ENCODE results near the gene TMEM106C. TPM values are rescaled to one million over a fixed set of nuclear protein-coding genes. Genes with fewer than 3 reads are reported as not detected.
A peak's percentile ranks its signal among the peaks of the same experiment; 100 is the strongest.

Gene TMEM106C, protein sequence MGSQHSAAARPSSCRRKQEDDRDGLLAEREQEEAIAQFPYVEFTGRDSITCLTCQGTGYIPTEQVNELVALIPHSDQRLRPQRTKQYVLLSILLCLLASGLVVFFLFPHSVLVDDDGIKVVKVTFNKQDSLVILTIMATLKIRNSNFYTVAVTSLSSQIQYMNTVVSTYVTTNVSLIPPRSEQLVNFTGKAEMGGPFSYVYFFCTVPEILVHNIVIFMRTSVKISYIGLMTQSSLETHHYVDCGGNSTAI
- polyA plus RNA-seq (2011; rRNA removed), result 93.7 and 96.3 TPM in 2 replicates
- polyA minus RNA-seq (2011; rRNA and poly(A)+ RNA removed), result 66.1 and 66.9 TPM in 2 replicates

DNA sequence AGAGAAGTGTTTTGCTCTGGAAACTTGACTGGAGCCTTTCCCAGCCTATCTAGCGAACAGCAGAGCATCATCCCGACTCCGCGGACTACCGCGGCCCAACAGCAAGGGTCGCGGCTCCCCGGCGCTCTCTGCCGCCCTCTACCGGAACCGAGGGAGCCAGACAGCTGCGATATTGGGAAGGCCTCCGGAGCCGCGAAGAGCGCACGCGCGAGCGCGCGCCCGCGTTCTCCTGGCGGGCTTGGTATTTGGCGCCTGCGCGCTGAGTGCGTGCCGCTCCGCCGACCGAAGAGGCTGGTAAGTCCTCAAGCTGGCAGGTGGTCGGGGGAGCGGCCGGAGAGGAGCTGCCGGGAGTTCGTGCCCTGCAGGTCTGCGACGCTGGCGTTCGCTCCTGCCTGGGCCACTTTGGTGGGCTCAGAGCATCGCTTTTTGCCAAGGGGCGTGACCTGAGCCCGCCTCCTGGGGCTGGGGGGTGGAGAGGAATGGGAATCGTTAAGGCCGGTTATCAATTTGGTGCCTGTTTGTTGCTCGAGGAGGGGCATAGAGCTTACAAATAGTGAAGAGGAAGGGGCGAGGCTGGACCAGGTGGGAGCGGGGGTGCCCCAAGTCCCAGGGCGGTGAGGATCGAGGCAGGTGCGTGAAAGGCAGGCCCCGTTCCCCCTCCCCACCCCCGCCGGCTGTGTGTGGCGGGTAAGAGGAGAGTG is at the start of gene TMEM106C:
Gene TMEM106C (plus strand): TSS at position 257 of the 701 bp plus-strand sequence. CDS start 641 bp downstream, outside the sequence.
- no peak within 1 kb of the TSS for H3K27ac ChIP-seq (ENCODE audit: low read depth, low read length)
- no peaks in the 10 kb centered on the region; the same call in 1 of the 2 replicates for H3K9me3 ChIP-seq (ENCODE audit: control insufficient read depth, insufficient read depth, low read length)
- ChIA-PET POLR2A (interaction anchor here (0.7 kb wide), 1 partner anchor 150 kb away, joined by 4 read pairs; no protein-coding TSS in a partner anchor), CTCF (interaction anchor here (0.6 to 5.5 kb wide), 52 partner anchors 8 to 248 kb away, joined by 3 to 46 read pairs (median 4); partner anchors contain the start of gene VDR)
- peaks cover 3% of the 10 kb centered on the region for H3K27me3 ChIP-seq (ENCODE audit: control insufficient read depth, insufficient read depth, low read length)
- peak within 1 kb of the TSS; percentile 87 for H3K4me3 ChIP-seq (ENCODE audit: low read depth, low read length)
- peak; percentile 74 for DNase-seq (ENCODE audit: low read depth, low spot score)
- TF ChIP-seq, protein P1, sequence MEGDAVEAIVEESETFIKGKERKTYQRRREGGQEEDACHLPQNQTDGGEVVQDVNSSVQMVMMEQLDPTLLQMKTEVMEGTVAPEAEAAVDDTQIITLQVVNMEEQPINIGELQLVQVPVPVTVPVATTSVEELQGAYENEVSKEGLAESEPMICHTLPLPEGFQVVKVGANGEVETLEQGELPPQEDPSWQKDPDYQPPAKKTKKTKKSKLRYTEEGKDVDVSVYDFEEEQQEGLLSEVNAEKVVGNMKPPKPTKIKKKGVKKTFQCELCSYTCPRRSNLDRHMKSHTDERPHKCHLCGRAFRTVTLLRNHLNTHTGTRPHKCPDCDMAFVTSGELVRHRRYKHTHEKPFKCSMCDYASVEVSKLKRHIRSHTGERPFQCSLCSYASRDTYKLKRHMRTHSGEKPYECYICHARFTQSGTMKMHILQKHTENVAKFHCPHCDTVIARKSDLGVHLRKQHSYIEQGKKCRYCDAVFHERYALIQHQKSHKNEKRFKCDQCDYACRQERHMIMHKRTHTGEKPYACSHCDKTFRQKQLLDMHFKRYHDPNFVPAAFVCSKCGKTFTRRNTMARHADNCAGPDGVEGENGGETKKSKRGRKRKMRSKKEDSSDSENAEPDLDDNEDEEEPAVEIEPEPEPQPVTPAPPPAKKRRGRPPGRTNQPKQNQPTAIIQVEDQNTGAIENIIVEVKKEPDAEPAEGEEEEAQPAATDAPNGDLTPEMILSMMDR (IDR thresholded peaks at IDR 0.05; ENCODE audit: low read depth, low read length), result peak; percentile 99

DNA sequence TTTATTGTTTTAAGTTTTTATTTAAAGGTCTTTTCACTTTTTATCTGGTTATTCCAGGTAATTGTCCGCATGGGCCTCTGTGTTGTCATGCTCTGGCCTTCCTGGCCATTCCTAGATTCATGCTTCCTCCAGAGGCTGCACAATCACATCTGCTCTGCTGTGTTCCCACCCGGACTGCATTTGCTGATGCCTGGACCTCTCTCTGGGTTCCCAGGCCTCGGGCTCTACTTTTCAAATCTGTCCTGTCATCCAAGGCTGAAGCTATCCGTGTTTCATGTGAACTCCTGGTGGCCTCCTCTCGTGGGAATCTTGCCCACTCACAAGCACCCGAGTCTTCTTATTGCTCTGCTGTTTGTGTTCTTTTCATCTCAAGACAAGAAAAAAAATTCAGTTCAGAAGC is 42.5 kb upstream of the TMEM106C start:
- H3K27ac ChIP-seq (ENCODE audit: low read depth, low read length), result no peak overlapping the region
- no peaks in the 10 kb centered on the region for H3K9me3 ChIP-seq (ENCODE audit: control insufficient read depth, insufficient read depth, low read length)
- no peak for DNase-seq (ENCODE audit: low read depth, low spot score)
- TF ChIP-seq, protein P1 (IDR thresholded peaks at IDR 0.05; ENCODE audit: low read depth, low read length), result no peak
- CTCF ChIA-PET, result interaction anchor here (1.0 kb wide), 1 partner anchor 29 kb away, joined by 4 read pairs; no protein-coding TSS in a partner anchor
- POLR2A ChIA-PET, result no interaction called here
- H3K27me3 ChIP-seq (ENCODE audit: control insufficient read depth, insufficient read depth, low read length), result peaks cover 36% of the 10 kb centered on the region
- no peak overlapping the region for H3K4me3 ChIP-seq (ENCODE audit: low read depth, low read length)

DNA sequence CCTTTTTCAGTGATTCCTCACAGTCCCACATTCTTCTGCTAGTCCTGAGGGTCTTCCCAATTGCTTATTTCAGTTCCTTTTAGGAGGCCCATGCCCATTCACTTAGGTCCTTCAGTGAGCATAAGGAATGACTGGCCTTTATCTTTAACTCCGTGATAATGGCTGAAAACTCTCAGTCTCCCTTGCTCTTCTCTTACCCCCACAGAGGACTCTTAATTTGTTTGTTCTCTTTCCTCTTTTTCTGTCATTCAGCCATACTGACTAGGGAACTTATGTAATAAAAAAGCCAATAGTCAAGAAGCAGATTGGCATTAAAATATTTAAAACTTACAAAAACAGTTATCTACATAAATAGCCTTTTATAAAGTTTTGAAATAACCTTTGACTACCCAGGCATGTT is 41.5 kb upstream of the TMEM106C start:
- H3K27me3 ChIP-seq (ENCODE audit: control insufficient read depth, insufficient read depth, low read length), result peaks cover 46% of the 10 kb centered on the region
- CTCF ChIA-PET, result interaction anchor here (0.7 kb wide), 1 partner anchor 142 kb away, joined by 3 read pairs; no protein-coding TSS in a partner anchor

DNA sequence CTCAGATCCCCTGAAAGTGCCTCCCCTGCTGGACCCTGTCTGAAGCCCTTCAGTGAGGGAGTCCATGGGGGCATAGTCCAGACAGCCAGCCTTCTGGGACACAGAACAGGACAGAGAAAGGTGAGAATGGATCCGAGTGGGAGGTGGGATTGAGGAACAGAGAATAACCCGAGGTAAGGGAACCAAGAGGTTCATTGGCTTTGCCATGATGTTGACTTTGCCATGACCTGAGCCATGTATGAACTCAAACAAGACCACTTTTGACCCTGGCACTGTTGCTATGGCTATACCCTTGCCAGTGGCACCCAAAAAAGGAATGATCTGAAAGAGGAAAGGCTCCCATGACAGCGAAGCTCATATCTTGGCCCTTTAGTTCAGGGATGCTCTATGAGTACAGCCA is 36.0 kb upstream of the TMEM106C start:
- Histone ChIP-seq H3K9me3 (ENCODE audit: control insufficient read depth, insufficient read depth, low read length) (no peaks in the 10 kb centered on the region), H3K27ac (ENCODE audit: low read depth, low read length) (no peak overlapping the region), H3K4me3 (ENCODE audit: low read depth, low read length) (no peak overlapping the region), H3K27me3 (ENCODE audit: control insufficient read depth, insufficient read depth, low read length) (peaks cover 67% of the 10 kb centered on the region)
- ChIA-PET POLR2A (no interaction called here), CTCF (interaction anchor here (2.5 kb wide), 1 partner anchor 36 kb away, joined by 6 read pairs; the partner anchor contains the start of gene TMEM106C)
- TF ChIP-seq, protein P1 (IDR thresholded peaks at IDR 0.05; ENCODE audit: low read depth, low read length), result no peak
- no peak for DNase-seq (ENCODE audit: low read depth, low spot score)

More for the DNA sequence above, 41.5 kb upstream of the TMEM106C start:
- no peaks in the 10 kb centered on the region for H3K9me3 ChIP-seq (ENCODE audit: control insufficient read depth, insufficient read depth, low read length)
- TF ChIP-seq, protein P1 (IDR thresholded peaks at IDR 0.05; ENCODE audit: low read depth, low read length), result no peak
- H3K4me3 ChIP-seq (ENCODE audit: low read depth, low read length), result no peak overlapping the region
- H3K27ac ChIP-seq (ENCODE audit: low read depth, low read length), result no peak overlapping the region
- POLR2A ChIA-PET, result no interaction called here
- no peak for DNase-seq (ENCODE audit: low read depth, low spot score)

Data from AG04450 (cell line).